DOHH2 (cell line): ENCODE results near the gene RIN1.

Experiments
- EZH2phosphoT487 ChIP-seq: fragments of 200-600 bp; sonication (generic); IDR thresholded peaks from 2 replicates; pipeline ENCODE4 v1.6.1; 2017; ENCODE audit warnings: borderline replicate concordance, mild to moderate bottlenecking, antibody characterized with exemption, low read length, moderate library complexity, mixed read lengths
- TF ChIP-seq, protein P1 (sequence below): fragments of 200-600 bp; sonication (generic); IDR thresholded peaks from one replicate; pipeline ENCODE4 v1.5.1; 2014; ENCODE audit warnings: antibody characterized with exemption, mild to moderate bottlenecking, low read depth, low read length; ENCODE audit not compliant: poor library complexity, severe bottlenecking

DNA sequence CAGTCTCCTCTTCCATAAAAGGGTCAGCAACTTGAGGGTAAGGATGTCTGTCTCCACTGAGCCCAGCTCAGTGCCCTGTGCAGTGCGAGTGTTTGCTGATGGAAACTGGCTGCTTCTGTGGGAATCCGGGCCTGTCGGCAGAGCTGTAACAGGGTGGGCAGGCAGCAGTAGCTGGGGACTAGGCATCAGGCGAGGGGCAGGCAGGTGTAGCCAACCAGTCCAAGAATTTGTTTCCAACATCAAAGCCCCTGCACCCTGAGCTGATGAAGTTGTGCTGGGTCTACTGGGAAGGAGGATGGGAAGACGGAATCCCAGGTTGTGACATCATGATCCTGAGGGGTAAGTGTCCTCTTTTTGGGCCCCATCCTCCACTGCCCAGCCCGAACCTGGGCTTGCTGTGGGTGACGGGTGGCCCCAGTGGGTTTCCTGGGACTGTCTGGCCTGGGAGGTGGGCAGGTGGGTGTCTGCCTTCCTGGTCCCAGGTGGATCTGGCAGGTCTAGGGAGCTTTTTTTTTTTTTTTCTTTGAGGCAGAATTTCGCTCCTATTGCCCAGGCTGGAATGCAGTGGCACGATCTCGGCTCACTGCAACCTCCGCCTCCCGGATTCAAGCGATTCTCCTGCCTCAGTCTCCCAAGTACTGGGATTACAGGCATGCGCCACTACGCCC is 24.3 kb upstream of the RIN1 start:
- TF ChIP-seq, protein P1, sequence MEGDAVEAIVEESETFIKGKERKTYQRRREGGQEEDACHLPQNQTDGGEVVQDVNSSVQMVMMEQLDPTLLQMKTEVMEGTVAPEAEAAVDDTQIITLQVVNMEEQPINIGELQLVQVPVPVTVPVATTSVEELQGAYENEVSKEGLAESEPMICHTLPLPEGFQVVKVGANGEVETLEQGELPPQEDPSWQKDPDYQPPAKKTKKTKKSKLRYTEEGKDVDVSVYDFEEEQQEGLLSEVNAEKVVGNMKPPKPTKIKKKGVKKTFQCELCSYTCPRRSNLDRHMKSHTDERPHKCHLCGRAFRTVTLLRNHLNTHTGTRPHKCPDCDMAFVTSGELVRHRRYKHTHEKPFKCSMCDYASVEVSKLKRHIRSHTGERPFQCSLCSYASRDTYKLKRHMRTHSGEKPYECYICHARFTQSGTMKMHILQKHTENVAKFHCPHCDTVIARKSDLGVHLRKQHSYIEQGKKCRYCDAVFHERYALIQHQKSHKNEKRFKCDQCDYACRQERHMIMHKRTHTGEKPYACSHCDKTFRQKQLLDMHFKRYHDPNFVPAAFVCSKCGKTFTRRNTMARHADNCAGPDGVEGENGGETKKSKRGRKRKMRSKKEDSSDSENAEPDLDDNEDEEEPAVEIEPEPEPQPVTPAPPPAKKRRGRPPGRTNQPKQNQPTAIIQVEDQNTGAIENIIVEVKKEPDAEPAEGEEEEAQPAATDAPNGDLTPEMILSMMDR, result no peak
- no peak for TF ChIP-seq EZH2phosphoT487
